Right renal cortex interstitium (tissue), 3 donors: ENCODE measurements around the gene NBEAL2. TPM values are rescaled to one million over a fixed set of nuclear protein-coding genes. Genes with fewer than 3 reads are reported as not detected.
A peak's percentile ranks its signal among the peaks of the same experiment; 100 is the strongest.

Source experiments
- DNase-seq, 3 donors: peaks; one replicate each; pipeline ENCODE4 v3.0.0-alpha.2; 2013; ENCODE audit warnings: low read depth in 3 of 3, low spot score in 2 of 3
- polyA plus RNA-seq, 3 donors: library from polyadenylated mRNA; unstranded; fragments of 120-200 nt; gene quantifications; one replicate each; pipeline ENCODE4 v1.2.1, GENCODE V29; 2013; ENCODE audit not compliant: insufficient read length in 3 of 3

The NBEAL2 gene, protein sequence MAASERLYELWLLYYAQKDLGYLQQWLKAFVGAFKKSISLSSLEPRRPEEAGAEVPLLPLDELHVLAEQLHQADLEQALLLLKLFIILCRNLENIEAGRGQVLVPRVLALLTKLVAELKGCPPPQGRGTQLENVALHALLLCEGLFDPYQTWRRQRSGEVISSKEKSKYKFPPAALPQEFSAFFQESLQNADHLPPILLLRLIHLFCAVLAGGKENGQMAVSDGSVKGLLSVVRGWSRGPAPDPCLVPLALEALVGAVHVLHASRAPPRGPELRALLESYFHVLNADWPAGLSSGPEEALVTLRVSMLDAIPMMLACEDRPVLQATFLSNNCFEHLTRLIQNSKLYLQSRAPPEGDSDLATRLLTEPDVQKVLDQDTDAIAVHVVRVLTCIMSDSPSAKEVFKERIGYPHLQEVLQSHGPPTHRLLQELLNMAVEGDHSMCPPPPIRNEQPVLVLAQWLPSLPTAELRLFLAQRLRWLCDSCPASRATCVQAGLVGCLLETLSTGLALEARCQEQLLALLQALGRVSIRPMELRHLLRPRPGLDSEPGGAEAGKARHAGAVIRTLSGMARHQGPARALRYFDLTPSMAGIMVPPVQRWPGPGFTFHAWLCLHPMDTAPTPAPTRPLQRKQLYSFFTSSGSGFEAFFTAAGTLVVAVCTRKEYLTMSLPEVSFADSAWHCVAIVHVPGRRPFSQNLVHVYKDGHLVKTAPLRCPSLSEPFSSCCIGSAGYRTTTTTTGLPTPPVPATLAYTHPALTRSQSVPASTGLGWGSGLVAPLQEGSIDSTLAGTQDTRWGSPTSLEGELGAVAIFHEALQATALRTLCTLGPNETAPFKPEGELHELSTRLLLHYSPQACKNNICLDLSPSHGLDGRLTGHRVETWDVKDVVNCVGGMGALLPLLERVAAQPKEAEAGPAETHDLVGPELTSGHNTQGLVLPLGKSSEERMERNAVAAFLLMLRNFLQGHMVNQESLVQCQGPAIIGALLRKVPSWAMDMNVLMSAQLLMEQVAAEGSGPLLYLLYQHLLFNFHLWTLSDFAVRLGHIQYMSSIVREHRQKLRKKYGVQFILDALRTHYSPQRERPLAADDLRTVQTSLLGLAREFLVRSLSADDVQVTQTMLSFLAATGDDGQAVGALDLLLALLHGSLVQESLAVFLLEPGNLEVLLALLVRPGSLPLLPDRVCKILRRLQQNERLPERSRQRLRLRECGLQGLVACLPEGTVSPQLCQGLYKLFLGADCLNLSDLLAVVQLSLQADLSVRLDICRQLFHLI (N-terminal part only)
- polyA plus RNA-seq = 10 to 100 TPM; 29.6 to 33.5 (median 30.9) TPM

DNA sequence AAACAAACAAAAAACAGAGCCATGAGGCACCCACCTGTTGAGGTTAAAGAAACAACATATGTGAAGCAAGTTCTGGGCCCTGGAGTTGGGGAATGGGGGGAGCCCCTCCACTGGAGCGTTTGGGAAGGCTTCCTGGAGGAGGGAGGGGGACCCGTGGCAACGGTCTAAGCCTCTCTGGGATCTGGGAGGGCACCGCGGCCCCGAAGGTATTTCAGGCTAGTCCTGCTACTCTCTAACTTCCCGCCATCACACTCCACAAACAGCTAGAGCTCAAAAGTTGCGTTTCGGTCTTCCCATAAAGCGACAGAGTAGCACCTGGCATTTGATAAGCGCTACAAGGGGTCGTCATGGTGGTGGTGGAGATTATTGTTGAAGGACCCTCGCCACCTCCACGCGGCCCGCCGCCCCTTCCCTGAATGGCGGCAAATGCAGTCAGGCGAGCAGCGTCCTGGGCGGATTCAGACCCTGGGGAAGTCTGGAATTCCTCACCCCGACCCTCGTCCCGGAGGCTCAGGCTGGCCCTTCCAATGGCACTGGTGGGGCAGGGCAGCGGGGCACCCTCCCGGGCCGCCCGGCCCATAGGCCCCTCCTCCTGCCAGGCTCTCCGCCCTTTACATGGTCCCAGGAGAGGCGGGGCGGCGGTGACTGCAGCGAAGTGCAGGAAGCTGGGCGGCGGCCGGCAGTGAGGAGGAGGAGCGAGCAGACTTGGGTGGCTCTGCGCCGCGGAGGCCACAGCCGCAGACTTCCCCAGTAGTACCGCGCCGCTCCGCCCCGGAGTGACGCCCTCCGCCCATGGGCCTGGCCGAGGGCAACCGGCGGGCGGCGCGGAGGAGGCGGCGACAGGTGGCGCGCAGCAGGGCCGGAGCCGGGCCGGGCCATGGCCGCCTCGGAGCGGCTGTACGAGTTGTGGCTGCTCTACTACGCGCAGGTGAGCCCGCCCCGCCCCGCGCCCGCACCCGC lies at the start of gene NBEAL2:
Gene NBEAL2 (plus strand): TSS at position 682 of the 960 bp plus-strand sequence. CDS start 196 bp downstream, at position 878.
- DNase-seq = peak; percentile 62 to 75 (median 72)

DNA sequence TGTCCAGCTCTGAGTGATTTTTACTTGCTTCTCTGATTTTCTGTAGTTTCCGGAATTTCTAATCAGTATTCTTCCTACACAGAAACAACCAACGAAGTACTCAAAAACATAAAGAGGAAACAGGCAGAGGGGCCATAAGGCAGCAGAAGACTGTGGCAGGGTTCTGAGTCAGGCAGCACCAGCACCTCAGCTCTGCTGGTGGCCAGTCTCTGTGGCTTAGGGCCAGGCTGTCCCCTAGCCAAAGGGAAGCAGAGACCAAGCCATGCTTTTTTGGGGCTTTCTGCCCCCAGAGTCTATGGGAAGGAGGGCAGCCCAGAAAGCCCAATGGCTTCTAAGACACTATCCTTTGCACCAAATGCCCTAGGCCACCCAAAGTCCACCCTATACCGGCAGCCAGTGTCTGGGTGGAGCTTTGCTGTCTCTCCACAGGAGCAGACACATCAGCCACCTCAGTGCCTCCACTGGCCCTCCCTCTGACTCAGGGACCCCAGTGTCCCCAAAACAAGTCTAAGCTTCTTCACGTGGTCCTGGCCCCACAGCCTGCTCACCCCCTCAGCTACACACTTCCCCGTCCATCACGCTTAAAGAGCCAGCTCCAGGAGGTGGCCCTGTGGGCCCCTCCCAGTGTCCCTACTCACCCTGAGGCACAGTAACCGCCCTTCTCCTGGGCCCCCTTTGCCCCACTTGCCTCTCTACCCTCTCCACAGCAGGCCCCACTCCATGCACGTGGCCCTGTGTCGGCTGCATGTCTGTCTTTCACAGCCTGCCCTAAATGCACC lies 49.1 kb upstream of the NBEAL2 start:
- DNase-seq = no peak

DNA sequence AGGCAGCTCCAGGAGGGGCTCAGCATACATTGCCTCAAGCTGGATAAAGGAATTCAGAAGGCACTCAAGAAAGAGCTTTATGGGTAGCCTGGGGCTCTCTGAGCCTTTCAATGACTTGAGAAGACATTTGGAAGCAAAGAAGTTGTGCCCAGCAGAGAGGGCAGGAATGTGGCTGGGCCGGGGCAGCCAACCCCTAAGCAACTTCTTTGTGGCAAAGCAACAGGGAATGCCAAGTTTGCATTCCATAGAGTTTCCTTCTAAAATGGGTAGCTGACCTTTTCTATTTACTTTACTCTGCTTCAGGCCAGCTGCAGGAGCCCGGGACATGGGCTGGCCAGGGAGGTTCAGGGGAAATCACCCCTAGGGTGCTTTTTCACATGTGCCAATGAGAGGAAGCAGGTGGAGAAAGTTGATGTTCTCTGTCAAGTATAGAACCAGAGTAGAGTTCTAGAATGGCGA lies 48.5 kb upstream of the NBEAL2 start:
- DNase-seq = no peak

DNA sequence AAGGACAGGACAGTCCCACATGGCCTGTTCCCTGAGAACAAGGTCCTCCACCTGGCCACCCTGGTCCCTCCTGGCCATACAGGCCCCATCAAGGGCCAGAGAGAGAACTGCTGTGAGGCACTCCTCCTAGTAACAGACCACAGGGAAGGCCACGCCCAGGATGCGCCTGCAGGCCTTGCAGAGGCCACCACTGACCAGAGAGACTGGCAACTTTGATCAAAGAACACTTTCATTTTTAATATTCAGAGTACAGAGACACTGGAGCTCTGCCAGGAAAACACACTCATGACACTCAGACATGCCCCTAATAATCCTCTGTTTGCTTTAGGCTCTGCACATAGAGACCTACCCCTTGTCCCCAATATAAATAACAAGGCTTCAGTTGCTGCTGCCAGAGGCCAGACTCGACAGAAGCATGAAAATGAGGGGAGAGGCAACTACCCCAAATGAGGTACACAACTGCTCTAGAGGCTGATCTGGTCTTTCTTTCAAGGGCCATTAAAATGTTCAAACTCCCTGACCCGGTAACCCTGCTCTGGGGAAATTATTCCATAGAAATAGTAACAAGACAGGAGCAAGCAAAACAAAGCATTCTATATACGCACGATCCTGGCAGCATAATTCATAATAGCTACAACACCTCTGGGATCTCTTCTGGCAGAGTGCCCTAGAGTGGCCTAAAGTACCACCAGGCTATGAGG lies 47.7 kb upstream of the NBEAL2 start:
- no peak for DNase-seq

DNA sequence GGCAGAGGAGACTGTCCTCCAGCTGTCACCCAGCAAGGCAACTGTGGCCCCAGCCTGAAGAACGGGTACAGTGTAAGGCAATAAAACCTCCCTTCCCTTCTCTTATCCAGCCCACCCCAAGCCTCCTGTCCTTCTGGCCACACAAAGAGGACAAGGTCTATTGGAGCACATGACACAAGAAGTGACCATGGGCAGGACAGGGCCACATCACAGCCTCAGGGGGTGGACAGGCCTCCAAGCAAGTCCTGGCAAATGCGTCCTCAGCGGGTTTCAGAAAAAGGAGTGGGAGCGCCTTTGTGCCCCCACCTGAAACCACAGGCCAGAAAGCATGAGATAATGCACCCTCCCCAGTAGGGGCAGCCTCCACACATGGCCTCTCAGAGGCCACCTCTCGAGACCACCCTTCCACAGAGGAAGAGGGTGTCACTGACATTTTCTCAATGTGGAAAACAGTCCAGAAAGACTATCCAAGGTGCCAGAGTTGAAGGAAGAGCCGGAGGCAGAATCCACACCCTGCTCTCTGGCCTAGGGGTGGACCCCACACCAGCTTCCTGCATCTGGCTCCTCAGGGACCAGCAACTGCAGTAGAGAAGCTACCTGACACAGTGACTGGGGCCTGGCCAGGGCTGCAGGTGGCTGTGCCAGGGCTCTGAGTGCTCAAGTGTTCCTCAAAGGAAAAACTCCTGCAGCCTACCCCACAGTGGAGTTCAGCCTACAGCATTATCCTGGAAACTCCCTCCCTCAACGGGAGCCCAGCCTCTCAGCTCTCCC lies 46.8 kb upstream of the NBEAL2 start:
- no peak for DNase-seq

DNA sequence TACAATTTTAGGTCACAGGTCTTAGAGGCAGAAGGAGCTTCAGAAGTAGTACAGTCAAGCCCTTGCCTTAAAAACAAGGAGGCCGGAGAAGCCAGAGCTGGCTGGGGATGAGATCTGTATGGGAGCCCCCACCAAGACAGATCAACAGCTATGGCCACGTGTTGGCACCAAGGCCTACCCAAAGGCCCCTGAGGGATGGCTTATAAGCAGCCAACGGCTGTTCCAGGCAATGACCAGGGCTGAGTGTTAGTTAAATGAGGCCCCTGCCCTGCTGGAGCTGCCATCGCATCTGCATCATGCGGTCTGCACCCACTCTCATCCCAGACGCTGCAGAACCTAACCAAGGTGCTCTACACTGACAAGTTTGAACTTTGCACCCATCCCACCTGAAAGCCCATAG lies 46.2 kb upstream of the NBEAL2 start:
- DNase-seq = no peak

DNA sequence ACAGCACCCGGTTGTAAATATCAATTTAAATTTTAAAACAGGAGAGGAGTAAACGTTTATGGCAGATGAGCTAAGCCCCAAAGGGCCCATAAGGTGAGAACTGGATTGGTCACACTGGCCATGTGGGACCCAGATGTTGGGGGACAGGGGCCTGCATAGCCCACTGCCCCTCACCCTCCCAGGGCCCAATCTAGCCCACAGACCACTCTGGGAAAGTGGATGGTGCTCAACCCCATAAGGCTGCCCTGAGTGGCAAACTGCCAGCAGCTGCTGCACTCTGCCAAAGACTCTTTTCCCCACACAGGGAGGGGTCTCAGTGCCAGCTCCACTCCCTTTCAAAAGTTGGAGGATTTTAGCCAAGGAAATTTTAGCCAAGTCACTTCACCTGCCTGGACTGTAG lies 45.4 kb upstream of the NBEAL2 start:
- no peak for DNase-seq

DNA sequence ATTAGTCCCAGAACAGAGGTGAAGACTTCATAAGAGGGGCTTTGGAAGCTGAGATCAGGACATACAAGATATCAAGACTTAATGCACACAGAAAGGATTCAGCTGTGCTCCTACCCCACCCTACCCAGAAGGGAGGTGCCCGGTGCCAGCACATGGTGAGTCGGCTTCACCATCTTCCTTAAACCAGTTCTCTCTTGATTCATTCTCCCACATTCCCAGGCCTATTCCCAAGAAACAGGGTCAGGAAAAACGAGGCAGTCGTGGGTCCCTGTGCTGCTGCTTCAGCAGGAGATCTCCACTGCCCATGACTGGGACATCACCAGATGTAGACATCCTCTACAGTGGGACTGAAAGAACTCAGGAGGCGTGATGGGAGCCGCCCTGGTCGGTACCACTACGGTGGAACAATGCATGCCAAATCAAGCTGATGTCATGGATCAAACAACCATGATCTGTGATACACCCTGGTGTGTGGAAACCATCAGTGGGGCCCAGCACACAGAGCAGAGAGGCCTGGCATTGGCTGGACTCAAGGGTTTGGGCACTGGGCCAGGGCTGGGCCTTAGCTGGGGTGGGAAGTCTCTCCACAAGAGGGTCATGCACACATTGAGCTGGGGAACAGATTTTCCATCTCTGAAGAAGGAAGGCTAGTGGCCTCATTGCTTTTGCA lies 44.8 kb upstream of the NBEAL2 start:
- DNase-seq = no peak

DNA sequence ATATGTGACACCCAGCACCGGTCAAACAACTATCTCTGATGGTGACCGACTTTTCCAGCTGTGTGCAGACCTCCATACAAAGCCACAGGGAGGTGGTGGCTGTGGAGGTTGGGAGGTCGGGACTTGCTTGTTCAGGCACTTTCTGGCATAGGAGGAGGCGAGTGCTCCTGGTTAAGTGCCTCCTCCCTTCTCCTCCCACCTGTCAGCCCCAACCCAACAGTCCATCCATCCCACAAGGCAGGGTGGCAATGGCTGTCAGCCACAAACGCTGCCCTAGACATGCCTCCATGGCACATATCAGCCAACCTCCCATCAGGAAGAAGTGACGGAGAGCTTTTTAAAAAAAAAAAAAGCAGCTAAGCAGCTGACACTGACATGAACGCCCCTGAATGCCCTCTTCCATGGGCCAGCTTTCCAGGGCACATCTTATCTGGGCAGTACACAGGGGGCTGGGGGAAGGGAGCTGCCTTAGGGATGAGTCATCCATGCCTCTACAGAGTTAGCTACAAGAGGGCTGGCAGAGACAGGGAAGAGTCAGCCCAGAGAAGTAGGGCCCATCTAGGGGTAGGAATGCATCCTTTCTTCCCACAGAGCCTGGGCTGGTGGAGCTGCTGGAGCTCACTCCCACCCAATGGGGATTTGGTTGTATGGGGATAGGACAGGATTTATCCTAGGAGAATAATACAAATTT lies 44.2 kb upstream of the NBEAL2 start:
- DNase-seq = no peak

DNA sequence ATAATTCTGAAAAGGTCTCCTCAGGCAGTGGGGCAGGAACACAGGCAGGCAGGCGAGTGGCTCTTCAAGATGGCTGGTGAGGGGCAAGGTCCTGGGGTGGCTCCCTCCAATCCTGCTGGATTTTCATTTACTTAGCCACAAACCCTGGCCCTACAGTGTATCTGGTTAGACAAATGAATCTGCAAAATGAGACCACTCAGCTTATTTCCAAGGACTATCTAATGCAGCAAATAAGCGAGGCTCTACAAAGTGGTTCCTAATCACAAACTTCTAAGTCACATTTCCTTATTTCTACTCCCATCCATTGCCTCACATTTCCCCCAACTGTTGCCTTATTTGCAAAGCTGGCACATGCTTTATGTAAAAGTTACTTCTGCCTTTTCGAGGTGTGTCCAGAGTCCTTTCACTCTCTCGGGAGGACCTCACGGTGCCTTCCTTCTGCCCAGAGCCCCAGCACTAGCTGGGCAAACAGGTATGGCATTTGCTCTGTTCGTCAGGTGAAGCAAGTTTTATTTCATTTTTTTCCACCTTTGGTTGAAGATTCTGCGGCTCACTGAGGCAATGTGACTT lies 43.4 kb upstream of the NBEAL2 start:
- no peak for DNase-seq

DNA sequence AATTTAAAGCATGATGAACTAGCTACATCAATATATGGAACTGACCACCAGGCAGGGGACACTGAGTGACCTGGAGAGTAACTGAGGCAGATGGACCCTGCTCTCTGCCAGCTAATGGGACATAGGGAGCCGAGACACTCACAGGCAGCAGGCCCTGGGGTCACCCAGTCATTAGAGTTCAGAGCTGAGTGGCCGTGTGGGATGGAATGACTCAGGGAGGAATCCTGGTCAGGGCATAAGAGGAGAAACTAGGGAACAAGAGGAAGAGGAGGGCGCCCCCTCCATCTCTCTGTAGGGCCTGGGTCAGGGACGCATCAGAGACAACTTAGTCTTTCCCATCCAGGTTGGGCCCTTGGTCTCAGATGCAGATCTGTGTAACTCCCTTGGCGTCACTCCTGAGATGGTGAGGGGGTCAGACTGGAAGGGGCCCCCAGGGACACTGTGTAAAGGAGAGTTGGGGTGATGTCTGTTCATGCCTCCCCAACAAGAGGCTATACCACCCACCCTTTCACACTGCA lies 42.7 kb upstream of the NBEAL2 start:
- no peak for DNase-seq

DNA sequence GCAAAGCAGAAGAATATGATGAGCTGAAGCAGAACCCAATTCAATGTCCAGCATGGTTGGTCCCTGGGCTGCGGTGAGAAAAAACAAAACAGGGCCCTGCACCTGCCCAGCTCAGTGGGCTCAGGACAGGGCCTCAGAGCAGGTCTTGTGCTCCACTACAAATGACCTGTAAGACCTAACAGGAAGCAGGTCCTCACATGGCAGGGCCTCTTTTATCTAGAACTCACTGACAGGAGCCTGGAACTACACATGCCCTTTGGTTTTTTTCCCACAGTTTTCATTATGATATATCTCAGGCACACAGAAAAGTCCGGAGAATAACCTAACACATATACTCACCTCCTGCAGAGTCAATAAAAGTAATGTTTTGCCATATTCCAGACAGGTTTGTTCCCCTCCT lies 41.3 kb upstream of the NBEAL2 start:
- no peak for DNase-seq

DNA sequence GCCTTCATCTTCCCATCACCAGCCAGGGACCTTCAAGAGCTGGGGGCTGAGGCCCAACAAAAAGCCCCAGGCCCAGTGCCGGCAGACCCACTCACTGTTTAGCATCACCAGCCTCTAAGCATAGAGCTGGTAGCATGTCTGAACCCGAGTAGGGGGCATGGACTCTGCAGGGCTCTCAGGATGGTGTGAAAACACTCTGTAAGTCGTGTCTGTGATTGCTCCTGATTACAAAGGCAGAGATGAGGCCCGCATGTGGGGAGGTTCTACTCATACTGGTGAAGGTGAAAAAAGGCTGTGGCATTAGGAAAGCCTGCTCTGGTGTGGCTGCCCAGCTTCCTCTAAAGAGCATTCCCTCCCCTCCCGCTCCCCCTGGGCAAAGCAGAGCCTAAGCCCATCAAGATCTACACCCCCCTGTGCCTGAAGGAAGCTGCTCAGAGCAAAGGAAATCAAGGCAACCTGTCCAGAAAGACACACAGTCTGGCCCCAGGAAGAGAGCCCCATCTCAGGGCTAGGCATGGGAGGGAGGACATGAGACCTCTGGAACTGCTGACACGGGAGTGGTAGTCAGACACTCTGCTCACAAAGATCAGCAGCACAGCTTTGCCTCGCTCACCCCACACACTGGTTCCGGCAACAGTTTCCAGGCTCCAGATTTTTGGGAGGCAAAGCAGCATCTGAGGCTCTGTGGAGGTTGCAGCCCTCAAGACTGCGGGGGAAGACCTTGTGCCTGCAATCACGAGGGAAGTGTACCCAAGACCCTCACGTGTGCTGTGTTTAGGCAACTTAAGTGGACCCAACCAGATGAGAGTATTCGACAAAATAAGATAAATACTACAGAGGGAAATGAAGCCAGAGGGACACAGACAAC lies 39.7 kb upstream of the NBEAL2 start:
- no peak for DNase-seq

DNA sequence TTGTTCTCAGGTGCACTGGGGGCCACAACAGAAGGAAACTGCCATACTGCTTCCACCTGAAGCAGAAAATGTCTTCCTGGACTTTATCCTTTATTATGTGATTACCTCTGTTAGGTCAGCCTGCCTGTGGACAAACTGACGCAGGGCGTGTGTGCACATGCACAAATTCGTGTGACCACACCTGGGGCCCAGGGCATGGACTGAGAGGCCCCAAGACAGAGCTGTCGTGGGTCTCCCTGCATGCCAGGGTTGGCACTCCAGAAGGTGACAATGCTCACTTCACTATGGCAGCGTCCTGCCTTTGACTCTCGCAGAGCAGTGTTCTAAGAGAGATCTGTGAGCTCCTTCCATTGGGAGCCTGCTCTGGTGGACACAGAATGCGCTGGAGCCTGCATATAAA lies 37.4 kb upstream of the NBEAL2 start:
- DNase-seq = no peak
